Upper lobe of left lung (tissue), 6 donors: ENCODE measurements around the gene STEAP1B. TPM values are rescaled to one million over a fixed set of nuclear protein-coding genes. Genes with fewer than 3 reads are reported as not detected.

Experiments used
- ATAC-seq, 2 donors: fragments of 200-7000 bp; cut with Tn5 transposase; one replicate each; pipeline ENCODE4 v1.9.1; 2022; ENCODE audit warnings: mild to moderate bottlenecking in 2 of 2, moderate library complexity in 2 of 2; ENCODE audit not compliant: low FRiP score in 2 of 2
- DNase-seq, 2 donors: peaks; one replicate each; pipeline ENCODE4 v3.0.0-alpha.2; 2019 to 2020
- H3K27ac ChIP-seq, 4 donors: fragments of 200-600 bp; sonication (generic); one replicate each; pipeline ENCODE4 v1.5.1; 2016 to 2019
- H3K27me3 ChIP-seq, 4 donors: fragments of 200-600 bp; sonication (generic); one replicate each; pipeline ENCODE4 v1.5.1; 2017 to 2019
- H3K36me3 ChIP-seq, 4 donors: fragments of 200-600 bp; sonication (generic); one replicate each; pipeline ENCODE4 v1.5.1; 2016 to 2019
- H3K4me1 ChIP-seq, 4 donors: fragments of 200-600 bp; sonication (generic); one replicate each; pipeline ENCODE4 v1.5.1; 2018 to 2019
- H3K4me3 ChIP-seq, 4 donors: fragments of 200-600 bp; sonication (generic); one replicate each; pipeline ENCODE4 v1.5.1; 2017 to 2019; ENCODE audit warnings: mild to moderate bottlenecking in 2 of 4, moderate library complexity in 1 of 4
- H3K9me3 ChIP-seq, 4 donors: fragments of 200-600 bp; sonication (generic); one replicate each; pipeline ENCODE4 v1.5.1; 2018 to 2019
- EP300 ChIP-seq, 4 donors: sonication (generic); formaldehyde crosslinking; IDR thresholded peaks; one replicate each; pipeline ENCODE4 v1.5.1; 2017; ENCODE audit warnings: antibody characterized with exemption in 4 of 4, control low read depth in 2 of 4
- POLR2A ChIP-seq, 4 donors: fragments of 450-650 bp; IDR thresholded peaks; one replicate each; pipeline ENCODE4 v1.5.1; 2016 to 2017; ENCODE audit warnings: antibody characterized with exemption in 4 of 4, mild to moderate bottlenecking in 2 of 4
- POLR2AphosphoS5 ChIP-seq, 2 donors: sonication (generic); formaldehyde crosslinking; IDR thresholded peaks; one replicate each; pipeline ENCODE4 v1.5.1; 2017; ENCODE audit warnings: antibody characterized with exemption in 2 of 2
- WGBS, 2 donors: methylation state at CpG; one replicate each; pipeline ENCODE4 v1.1.5; 2017 to 2018; 5-methylcytosine and 5-hydroxymethylcytosine counted together
- total RNA-seq, 6 donors: library from RNA; depleted of rRNA in 4 of 6; stranded (reverse); fragments of >200 nt in 4 of 6; gene quantifications; one replicate each; pipeline versions ENCODE4 v1.1.0 to v1.2.1, GENCODE V29; 2016 to 2021
- TF ChIP-seq, protein P1 (sequence below), 6 experiments: fragments of 450-650 bp in 4 of 6; fragments of 200-600 bp in 2 of 6; sonication (generic) in 2 of 6; IDR thresholded peaks; one replicate each; pipeline ENCODE4 v1.5.1; 2016 to 2019; ENCODE audit warnings: antibody characterized with exemption in 6 of 6
- donor health status: DM: no; HTN: no; CAD: no; lungs with moderate emphysema.
- donor health status: DM: no; HTN: yes; CAD: no; lungs with severe emphysema.

Gene STEAP1B
- total RNA-seq, 6 donors from 2014 or later, result 0.30 to 2.1 (median 0.92) TPM; not detected in 3

DNA sequence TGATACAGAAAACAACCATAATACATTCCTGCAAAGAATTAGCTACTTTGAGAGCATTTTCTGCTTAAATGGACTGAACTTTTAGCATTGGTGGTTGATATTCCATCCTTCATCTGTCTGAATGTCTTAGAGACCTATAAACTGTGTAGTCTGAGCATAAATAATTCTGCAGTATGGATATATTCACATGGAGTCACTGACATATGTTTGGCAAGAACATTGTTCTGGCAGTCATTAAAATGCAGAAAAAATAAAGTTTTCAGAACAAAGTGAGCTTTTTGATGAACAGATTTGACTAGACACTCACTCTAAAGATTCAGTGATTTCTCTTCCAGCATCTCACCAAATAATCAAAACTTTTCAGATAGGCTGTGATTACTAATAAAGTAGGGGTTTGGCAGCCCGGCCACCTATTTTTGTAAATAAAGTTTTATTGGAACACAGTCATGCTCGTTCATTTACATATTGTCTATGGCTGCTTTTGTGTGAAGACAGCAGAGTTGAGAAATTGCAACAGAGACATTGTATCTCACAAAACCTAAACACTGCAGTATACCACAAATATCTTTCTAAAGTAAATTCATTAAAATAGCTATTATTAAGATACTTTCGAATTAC lies 98.9 kb downstream of the STEAP1B start:
- TF ChIP-seq EP300 (IDR thresholded peaks at IDR 0.05) (no peak), POLR2AphosphoS5 (IDR thresholded peaks at IDR 0.05) (no peak), POLR2A (IDR thresholded peaks at IDR 0.05) (no peak)
- TF ChIP-seq, protein P1, sequence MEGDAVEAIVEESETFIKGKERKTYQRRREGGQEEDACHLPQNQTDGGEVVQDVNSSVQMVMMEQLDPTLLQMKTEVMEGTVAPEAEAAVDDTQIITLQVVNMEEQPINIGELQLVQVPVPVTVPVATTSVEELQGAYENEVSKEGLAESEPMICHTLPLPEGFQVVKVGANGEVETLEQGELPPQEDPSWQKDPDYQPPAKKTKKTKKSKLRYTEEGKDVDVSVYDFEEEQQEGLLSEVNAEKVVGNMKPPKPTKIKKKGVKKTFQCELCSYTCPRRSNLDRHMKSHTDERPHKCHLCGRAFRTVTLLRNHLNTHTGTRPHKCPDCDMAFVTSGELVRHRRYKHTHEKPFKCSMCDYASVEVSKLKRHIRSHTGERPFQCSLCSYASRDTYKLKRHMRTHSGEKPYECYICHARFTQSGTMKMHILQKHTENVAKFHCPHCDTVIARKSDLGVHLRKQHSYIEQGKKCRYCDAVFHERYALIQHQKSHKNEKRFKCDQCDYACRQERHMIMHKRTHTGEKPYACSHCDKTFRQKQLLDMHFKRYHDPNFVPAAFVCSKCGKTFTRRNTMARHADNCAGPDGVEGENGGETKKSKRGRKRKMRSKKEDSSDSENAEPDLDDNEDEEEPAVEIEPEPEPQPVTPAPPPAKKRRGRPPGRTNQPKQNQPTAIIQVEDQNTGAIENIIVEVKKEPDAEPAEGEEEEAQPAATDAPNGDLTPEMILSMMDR (IDR thresholded peaks at IDR 0.05), result no peak
- H3K36me3 ChIP-seq, result no peaks in the 10 kb centered on the region
- DNase-seq, result no peak
- 93% methylated on average over 3 of the region's 3 CpGs for WGBS, 2 donors
- ATAC-seq, result no peak
- no peaks in the 10 kb centered on the region for H3K9me3 ChIP-seq
- H3K4me3 ChIP-seq, result no peak overlapping the region
- no peaks in the 10 kb centered on the region for H3K27me3 ChIP-seq
- H3K27ac ChIP-seq, result no peak overlapping the region
- no peaks in the 10 kb centered on the region for H3K4me1 ChIP-seq

DNA sequence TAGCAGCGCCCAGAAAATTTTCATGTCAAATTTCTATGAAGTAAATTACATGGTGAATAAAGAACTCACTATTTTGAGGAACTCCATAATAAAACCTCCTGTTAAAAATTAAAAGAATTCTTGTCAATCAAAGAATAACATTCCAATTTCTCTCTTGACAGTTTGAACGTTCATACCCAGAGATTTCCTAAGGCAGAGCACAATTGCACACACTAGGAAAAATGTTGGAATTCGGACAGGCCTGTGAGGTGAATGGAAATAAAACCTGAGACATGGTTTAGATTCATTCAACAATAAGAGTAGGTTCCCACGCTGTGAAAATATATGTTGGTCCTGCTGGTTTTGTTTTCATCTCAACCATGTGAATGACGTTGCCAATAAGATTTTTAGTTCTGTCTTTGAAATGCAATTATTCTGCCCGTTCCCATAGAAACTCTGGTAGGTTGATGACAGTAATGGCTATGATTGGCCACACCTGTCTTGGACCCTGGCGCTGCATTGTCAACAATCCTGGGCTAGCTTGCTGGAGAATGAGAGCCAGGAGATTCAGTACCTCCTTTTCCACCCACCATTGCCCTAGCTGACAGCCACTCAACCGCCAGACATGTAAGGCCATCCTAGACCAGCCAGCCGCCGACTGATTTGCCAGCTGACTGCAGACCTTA lies 99.7 kb downstream of the STEAP1B start:
- Histone ChIP-seq H3K27me3 (no peaks in the 10 kb centered on the region), H3K36me3 (no peaks in the 10 kb centered on the region), H3K4me3 (no peak overlapping the region), H3K4me1 (no peaks in the 10 kb centered on the region), H3K27ac (no peak overlapping the region), H3K9me3 (no peaks in the 10 kb centered on the region)
- no peak for TF ChIP-seq EP300 (IDR thresholded peaks at IDR 0.05)
- DNase-seq (no peak), ATAC-seq (no peak)
- WGBS, 2 donors, result 86 to 92% methylated on average over 10 of the region's 10 CpGs

DNA sequence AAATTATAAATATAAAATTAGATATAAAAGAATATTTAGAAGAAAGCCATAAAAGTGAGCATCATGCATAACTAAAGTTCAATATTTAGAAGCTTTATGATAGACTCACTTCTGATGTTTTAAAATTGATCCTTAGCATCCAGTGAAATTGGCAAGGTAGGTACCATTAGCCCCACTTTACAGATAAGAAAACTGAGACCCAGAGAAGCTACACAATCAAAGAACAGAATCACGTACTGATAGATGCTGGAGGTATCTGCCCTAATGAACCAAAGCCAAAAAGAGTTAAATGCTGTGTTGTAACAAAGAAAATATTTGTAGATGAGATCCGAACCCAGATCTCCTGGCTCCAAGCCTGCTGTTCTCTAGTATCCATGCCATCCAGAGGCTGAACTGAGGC lies 100.4 kb downstream of the STEAP1B start:
- WGBS, 2 donors, result 83 to 94% methylated on average over 2 of the region's 2 CpGs
- no peak for TF ChIP-seq EP300 (IDR thresholded peaks at IDR 0.05)
- TF ChIP-seq, protein P1 (IDR thresholded peaks at IDR 0.05), result no peak
- no peak for TF ChIP-seq POLR2A (IDR thresholded peaks at IDR 0.05)
- no peak for TF ChIP-seq POLR2AphosphoS5 (IDR thresholded peaks at IDR 0.05)
- H3K36me3 ChIP-seq, result no peaks in the 10 kb centered on the region
- H3K27ac ChIP-seq, result no peak overlapping the region
- H3K4me3 ChIP-seq, result no peak overlapping the region
- no peaks in the 10 kb centered on the region for H3K4me1 ChIP-seq
- H3K9me3 ChIP-seq, result no peaks in the 10 kb centered on the region
- no peak for DNase-seq
- no peak for ATAC-seq
- H3K27me3 ChIP-seq, result no peaks in the 10 kb centered on the region

DNA sequence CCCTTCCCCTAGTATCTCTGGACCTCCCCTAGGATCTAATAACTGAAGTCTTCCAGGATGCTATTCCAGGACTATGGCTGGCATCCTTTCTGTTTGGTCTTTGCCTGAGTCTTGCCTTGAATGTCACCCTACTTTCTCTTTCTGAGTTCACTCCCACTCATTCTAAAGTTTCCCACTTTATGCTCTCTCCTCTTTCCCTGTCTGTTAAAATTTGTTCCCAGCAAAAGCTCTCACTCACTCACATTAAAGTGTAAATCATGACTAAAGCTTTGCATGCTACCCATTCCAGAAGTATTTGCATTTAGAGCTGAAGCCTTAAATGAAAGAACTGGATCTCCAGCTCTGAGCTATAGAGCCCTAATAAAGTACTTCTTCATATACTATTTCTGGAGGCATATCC lies 100.9 kb downstream of the STEAP1B start:
- ATAC-seq (no peak), DNase-seq (no peak)
- Histone ChIP-seq H3K27ac (no peak overlapping the region), H3K36me3 (no peaks in the 10 kb centered on the region), H3K4me1 (no peaks in the 10 kb centered on the region), H3K4me3 (no peak overlapping the region), H3K27me3 (no peaks in the 10 kb centered on the region), H3K9me3 (no peaks in the 10 kb centered on the region)
- no peak for TF ChIP-seq POLR2A (IDR thresholded peaks at IDR 0.05)
- TF ChIP-seq, protein P1 (IDR thresholded peaks at IDR 0.05), result no peak
- TF ChIP-seq EP300 (IDR thresholded peaks at IDR 0.05), result no peak
- no peak for TF ChIP-seq POLR2AphosphoS5 (IDR thresholded peaks at IDR 0.05)

DNA sequence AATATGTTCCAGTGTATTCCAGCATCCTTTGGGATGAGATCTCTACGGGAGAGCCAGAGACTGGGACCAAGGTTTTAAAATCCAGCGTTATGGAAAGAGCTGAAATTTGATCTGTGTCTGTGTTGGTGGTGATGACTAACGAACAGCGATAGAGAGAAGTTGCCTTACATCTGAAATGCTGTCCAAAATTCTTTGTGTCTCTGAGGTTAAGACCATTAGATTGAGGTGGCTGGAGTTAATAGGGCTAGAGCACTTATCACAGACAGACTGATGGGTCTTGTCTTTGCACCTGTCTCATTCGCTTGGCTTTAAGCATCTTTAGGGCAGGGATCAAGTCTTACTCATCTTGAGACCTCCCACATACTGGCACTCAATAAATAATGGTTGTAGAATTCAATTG lies 102.0 kb downstream of the STEAP1B start:
- Histone ChIP-seq H3K9me3 (no peaks in the 10 kb centered on the region), H3K27ac (no peak overlapping the region), H3K4me3 (no peak overlapping the region), H3K27me3 (no peaks in the 10 kb centered on the region), H3K4me1 (no peaks in the 10 kb centered on the region), H3K36me3 (no peaks in the 10 kb centered on the region)
- ATAC-seq, result no peak
- TF ChIP-seq, protein P1 (IDR thresholded peaks at IDR 0.05), result no peak
- TF ChIP-seq POLR2AphosphoS5 (IDR thresholded peaks at IDR 0.05), result no peak
- no peak for TF ChIP-seq POLR2A (IDR thresholded peaks at IDR 0.05)
- TF ChIP-seq EP300 (IDR thresholded peaks at IDR 0.05), result no peak
- 68 to 69% methylated on average over 5 of the region's 5 CpGs for WGBS, 2 donors
- no peak for DNase-seq
